Kidney epithelial cell (primary cell): Measurements from ENCODE around the gene PITRM1. TPM values are rescaled to one million over a fixed set of nuclear protein-coding genes. Genes with fewer than 3 reads are reported as not detected.

ENCODE experiments used
- DNase-seq: peaks from one replicate; pipeline ENCODE4 v3.0.0-alpha.2; 2010; ENCODE audit warnings: low read depth
- H3K27me3 ChIP-seq: 2 replicates; pipeline ENCODE4 v1.6.0; 2011; ENCODE audit warnings: low read length; ENCODE audit not compliant: control insufficient read depth, insufficient read depth
- H3K36me3 ChIP-seq: 2 replicates; pipeline ENCODE4 v1.5.1; 2011; ENCODE audit warnings: low read length; ENCODE audit not compliant: control insufficient read depth, insufficient read depth
- H3K4me3 ChIP-seq: 2 replicates; pipeline ENCODE4 v1.5.1; 2011; ENCODE audit warnings: low read depth, mild to moderate bottlenecking, control low read depth, low read length
- CTCF ChIP-seq: IDR thresholded peaks from 2 replicates; pipeline ENCODE4 v1.5.1; 2011; ENCODE audit warnings: mild to moderate bottlenecking, moderate library complexity, low read length, control low read depth, inconsistent platforms; ENCODE audit not compliant: insufficient read depth, poor library complexity, severe bottlenecking
- total RNA-seq: library from RNA; depleted of rRNA; stranded (reverse); fragments of >200 nt; gene quantifications from 2 replicates; pipeline ENCODE4 v1.2.3, GENCODE V29; 2015

The PITRM1 gene
- total RNA-seq, 1 donor from 2014 or later, result 74.1 TPM

DNA sequence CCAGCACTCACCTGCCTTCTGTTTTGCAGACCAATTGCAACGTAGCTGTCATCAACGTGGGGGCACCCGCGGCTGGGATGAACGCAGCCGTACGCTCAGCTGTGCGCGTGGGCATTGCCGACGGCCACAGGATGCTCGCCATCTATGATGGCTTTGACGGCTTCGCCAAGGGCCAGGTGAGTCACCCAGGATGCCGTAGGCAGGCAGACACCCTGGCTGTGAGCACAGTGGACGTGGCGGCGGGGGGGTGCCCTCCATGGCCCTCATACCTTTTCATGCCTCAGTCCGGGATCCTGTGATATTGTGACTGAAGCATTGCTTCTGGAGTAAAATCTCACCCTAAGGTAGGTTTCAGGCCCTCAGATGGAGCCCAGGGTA lies 59.2 kb downstream of the PITRM1 start:
- no peak overlapping the region for H3K4me3 ChIP-seq
- H3K36me3 ChIP-seq, result peaks cover 1% of the 10 kb centered on the region
- no peaks in the 10 kb centered on the region for H3K27me3 ChIP-seq
- TF ChIP-seq CTCF, result no peak
- DNase-seq, result no peak

GRCh38 chr10:3111621-3112163 lies 60.9 kb downstream of the PITRM1 start:
- peaks cover 1% of the 10 kb centered on the region for H3K36me3 ChIP-seq
- no peaks in the 10 kb centered on the region for H3K27me3 ChIP-seq
- peak; percentile 49 for DNase-seq
- no peak overlapping the region for H3K4me3 ChIP-seq
- no peak for TF ChIP-seq CTCF

- no peak for DNase-seq
- TF ChIP-seq CTCF, result no peak
- no peaks in the 10 kb centered on the region for H3K27me3 ChIP-seq
- H3K4me3 ChIP-seq, result no peak overlapping the region
- H3K36me3 ChIP-seq, result peaks cover 1% of the 10 kb centered on the region
Measured at GRCh38 chr10:3110782-3111620, 61.6 kb downstream of the PITRM1 start.

GRCh38 chr10:3109633-3110032 lies 62.9 kb downstream of the PITRM1 start:
- DNase-seq, result no peak
- TF ChIP-seq CTCF, result no peak
- Histone ChIP-seq H3K36me3 (peaks cover 1% of the 10 kb centered on the region), H3K4me3 (no peak overlapping the region), H3K27me3 (no peaks in the 10 kb centered on the region)

GRCh38 chr10:3109196-3109595 lies 63.4 kb downstream of the PITRM1 start:
- Histone ChIP-seq H3K4me3 (no peak overlapping the region), H3K36me3 (no peaks in the 10 kb centered on the region), H3K27me3 (no peaks in the 10 kb centered on the region)
- no peak for TF ChIP-seq CTCF
- no peak for DNase-seq
